OCI-LY1 (cell line): ENCODE results near the gene NETO1.

ENCODE experiments used
- EZH2 ChIP-seq: fragments of 200-600 bp; sonication (generic), shearing (Covaris generic); IDR thresholded peaks from 2 replicates; pipeline ENCODE4 v1.8.0; 2017; ENCODE audit warnings: borderline replicate concordance, mixed run types, mild to moderate bottlenecking, antibody characterized with exemption, low read length, moderate library complexity, mixed read lengths
- TF ChIP-seq, protein P1 (sequence below): fragments of 200-600 bp; sonication (generic), shearing (Covaris generic); IDR thresholded peaks from 2 replicates; pipeline ENCODE4 v1.5.1; 2017; ENCODE audit warnings: mild to moderate bottlenecking, antibody characterized with exemption, low read length, moderate library complexity, mixed read lengths

DNA sequence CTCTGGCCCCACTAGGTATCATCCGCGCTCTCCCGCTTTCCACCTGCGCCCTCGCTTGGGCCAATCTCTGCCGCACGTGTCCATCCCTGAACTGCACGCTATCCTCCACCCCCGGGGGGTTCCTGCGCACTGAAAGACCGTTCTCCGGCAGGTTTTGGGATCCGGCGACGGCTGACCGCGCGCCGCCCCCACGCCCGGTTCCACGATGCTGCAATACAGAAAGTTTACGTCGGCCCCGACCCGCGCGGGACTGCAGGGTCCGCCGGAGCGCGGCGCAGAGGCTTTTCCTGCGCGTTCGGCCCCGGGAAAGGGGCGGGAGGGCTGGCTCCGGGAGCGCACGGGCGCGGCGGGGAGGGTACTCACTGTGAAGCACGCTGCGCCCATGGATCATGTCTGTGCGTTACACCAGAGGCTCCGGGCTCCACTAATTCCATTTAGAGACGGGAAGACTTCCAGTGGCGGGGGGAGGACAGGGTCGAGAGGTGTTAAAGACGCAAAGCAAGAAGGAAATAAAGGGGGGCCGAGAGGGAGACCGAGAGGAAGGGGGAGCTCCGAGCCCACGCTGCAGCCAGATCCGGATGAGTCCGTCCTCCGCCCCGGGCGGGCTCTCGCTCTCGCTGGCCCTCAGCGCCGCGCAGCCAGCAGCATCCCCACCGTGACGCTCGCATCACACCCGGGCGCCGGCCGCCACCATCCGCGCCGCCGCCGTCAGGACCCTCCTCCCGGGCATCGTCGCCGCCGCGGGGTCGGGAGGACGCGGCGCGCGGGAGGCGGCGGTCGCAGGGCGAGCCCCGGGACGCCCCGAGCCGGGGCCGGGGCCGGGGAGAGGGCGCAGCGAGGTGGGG is 664 bp downstream of the NETO1 start:
- TF ChIP-seq, protein P1, sequence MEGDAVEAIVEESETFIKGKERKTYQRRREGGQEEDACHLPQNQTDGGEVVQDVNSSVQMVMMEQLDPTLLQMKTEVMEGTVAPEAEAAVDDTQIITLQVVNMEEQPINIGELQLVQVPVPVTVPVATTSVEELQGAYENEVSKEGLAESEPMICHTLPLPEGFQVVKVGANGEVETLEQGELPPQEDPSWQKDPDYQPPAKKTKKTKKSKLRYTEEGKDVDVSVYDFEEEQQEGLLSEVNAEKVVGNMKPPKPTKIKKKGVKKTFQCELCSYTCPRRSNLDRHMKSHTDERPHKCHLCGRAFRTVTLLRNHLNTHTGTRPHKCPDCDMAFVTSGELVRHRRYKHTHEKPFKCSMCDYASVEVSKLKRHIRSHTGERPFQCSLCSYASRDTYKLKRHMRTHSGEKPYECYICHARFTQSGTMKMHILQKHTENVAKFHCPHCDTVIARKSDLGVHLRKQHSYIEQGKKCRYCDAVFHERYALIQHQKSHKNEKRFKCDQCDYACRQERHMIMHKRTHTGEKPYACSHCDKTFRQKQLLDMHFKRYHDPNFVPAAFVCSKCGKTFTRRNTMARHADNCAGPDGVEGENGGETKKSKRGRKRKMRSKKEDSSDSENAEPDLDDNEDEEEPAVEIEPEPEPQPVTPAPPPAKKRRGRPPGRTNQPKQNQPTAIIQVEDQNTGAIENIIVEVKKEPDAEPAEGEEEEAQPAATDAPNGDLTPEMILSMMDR: no peak
- no peak for TF ChIP-seq EZH2
